ENCODE measurements around the gene LRP10.
"Not testable (repeated sequence)": the region's sequence is repeated elsewhere in the genome, so short reads cannot be mapped to it uniquely, and the experiment has no call there.

DNA sequence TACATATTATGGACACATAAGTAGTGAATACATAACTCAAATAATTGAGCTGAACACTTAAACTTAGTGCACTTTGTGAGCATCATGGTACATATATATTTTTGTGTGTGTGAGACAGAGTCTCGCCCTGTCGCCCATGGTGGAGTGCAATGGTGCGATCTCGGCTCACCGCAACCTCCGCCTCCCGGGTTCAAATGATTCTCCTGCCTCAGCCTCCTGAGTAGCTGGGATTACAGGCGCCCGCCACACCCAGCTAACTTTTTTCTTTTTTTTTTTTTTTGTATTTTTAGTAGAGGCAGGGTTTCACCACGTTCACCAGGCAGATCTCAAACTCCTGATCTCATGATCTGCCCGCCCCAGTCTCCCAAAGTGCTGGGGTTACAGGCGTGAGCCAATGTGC is 19.4 kb upstream of the LRP10 start:
- not testable (repeated sequence) for TF ChIP-seq EZH2 (IDR thresholded peaks at IDR 0.05; ENCODE audit: borderline replicate concordance, low read depth, low read length, poor library complexity, severe bottlenecking); CTCF (conservative IDR thresholded peaks at IDR 0.05; ENCODE audit: low read depth, low read length)
